ENCODE results near the gene SEMA3D. TPM values are rescaled to one million over a fixed set of nuclear protein-coding genes. Genes with fewer than 3 reads are reported as not detected.
"Not testable (repeated sequence)": the region's sequence is repeated elsewhere in the genome, so short reads cannot be mapped to it uniquely, and the experiment has no call there.

Gene SEMA3D
- polyA plus RNA-seq, 3 donors, result 41.6 to 45.4 (median 43.1) TPM

DNA sequence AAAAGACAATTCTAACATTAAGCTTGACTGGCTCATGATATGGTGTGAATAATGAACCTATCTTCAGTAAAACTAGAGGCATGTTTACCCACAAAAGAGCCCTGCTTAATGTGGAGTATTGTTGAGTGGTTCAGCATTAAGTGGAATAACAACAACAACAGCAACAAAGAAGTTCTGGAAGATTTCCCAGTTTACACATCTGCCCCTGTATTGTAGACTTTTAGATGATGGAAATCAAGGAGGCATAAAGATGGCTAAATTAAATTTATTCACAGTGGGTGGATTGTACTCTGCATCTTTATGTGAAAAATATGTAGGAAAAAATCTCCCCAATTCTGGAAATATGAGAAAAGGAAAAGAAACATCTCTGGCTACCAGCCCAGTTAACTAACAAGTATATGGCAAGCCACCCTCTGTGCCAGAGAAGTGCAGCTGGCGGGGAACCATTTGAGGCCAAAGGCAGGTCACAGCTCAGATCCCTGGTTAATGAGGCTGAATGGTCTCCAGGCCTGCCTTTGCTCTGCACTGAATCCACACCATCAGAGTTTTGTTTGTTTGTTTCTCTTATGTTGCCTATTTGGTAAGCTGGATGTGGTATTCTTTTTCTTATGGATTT is 186.0 kb downstream of the SEMA3D start:
- no peak for DNase-seq (ENCODE audit: low read depth in 3 of 3, low spot score in 2 of 3)

DNA sequence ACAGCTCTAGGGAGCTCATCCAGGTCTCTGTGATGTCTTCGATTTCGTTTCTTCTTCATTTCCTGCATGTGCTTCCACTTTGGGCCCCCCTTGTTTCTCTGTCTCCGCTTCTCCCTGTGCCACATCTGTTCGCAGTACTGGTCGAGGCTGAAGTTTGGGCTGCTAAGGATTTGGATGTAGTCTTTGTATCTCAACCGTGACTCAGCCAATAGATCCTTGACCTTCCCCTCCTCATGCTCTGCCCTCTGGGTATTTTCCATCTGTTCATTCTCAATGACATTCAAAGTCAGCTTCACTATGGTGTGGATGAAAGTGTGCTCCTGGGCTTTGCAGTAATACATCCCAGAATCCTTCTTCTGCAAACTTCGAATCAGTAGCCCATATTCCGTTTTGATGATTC is 187.4 kb downstream of the SEMA3D start:
- no peak for DNase-seq (ENCODE audit: low read depth in 3 of 3, low spot score in 2 of 3)

DNA sequence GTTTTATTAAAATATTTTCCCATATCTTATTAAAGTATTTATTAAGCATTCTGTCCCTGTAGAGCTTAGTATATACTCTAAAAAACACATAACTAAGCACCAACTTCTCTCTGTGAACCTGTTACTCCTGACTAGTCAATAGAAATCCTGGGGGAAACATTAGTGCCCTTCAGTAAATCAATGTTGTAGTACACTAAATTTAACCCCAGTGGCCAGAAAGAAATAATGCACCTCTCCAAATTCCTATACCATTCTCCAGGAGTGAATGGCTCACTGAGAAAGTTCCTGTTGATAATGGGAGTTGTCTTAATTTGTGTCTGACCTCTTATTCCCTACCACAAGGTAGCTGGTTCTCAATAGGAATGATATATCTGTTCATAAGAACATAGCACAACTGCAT is 188.2 kb downstream of the SEMA3D start:
- DNase-seq (ENCODE audit: low read depth in 3 of 3, low spot score in 2 of 3), result no peak

DNA sequence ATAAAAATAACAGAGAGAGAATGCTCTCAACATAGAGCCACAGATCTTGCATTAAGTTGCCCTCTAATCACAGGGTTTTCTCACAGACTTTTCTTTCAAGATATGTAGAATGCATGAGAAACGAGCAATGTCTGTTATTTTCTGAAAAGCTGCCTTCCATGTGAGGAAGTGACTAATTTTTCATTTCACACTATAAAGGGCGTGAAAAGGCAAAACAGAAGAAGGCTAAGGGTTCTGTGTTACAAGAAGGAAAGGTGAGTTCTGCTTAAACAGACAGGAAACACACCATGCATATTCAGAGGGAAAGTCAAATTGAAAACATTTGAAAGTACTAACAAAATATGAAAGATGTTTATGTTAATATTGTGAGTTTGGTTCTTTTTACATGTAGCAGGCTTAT is 189.2 kb downstream of the SEMA3D start:
- DNase-seq (ENCODE audit: low read depth in 3 of 3, low spot score in 2 of 3), result no peak

DNA sequence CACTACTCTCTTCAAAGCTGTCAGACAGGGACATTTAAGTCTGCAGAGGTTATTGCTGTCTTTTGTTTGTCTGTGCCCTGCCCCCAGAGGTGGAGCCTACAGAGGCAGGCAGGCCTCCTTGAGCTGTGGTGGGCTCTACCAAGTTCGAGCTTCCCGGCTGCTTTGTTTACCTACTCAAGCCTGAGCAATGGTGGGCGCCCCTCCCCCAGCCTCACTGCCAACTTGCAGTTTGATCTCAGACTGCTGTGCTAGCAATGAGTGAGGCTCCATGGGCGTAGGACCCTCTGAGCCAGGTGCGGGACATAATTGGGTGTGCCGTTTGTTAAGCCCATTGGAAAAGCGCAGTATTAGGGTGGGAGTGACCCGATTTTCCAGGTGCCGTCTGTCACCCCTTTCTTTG is 193.9 kb downstream of the SEMA3D start:
- not testable (repeated sequence) for DNase-seq (ENCODE audit: low read depth in 3 of 3, low spot score in 2 of 3)

DNA sequence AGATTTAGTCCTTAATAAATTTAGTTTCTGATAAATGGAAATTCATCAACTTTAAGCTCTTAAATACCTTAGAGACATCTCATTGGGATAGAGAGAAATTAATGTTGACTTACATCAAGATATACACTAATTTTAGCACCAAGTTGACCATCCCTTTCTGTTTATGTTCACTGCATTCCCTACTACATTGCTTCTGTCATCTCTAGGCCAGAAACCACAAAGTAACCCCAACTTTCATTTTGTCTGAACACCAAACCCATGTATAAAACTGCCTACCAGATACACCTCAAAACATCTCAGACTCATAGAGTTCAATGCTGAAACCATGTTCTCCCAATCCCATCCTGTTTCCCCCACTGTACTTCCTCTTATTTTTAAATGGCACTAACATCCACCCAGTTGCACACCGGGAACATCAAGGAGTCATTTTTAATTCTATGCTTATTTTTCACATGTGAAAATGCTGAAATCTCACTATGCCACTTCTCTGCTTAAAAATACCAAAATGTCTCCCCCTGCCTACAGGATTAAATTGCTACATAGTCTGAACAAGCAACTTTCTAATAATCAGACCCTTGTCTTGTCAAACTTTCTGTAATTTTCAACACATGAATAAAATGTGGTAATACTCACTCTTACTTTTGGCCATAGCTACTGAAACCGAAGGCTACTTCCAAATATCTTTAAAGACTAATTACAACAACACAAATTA is 201.6 kb downstream of the SEMA3D start:
- DNase-seq (ENCODE audit: low read depth in 3 of 3, low spot score in 2 of 3), result no peak

DNA sequence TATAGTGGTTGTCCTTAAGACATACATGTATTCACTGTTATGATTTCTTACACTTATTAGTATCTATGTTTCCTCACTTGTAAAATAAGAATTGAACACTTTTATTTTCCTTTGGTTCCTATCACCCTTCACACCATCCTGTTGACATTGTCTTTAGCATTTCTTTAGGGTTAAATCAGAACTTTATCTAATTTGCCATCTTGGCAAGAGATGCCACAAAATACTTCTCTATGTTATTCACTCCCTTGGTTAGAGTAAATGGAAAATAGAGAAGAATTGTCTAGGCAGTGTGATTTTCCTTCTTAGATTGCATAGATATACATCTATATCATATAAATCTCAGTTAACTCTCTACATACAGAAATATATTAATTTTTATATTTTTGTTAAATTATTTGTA is 204.7 kb downstream of the SEMA3D start:
- no peak for DNase-seq (ENCODE audit: low read depth in 3 of 3, low spot score in 2 of 3)

DNA sequence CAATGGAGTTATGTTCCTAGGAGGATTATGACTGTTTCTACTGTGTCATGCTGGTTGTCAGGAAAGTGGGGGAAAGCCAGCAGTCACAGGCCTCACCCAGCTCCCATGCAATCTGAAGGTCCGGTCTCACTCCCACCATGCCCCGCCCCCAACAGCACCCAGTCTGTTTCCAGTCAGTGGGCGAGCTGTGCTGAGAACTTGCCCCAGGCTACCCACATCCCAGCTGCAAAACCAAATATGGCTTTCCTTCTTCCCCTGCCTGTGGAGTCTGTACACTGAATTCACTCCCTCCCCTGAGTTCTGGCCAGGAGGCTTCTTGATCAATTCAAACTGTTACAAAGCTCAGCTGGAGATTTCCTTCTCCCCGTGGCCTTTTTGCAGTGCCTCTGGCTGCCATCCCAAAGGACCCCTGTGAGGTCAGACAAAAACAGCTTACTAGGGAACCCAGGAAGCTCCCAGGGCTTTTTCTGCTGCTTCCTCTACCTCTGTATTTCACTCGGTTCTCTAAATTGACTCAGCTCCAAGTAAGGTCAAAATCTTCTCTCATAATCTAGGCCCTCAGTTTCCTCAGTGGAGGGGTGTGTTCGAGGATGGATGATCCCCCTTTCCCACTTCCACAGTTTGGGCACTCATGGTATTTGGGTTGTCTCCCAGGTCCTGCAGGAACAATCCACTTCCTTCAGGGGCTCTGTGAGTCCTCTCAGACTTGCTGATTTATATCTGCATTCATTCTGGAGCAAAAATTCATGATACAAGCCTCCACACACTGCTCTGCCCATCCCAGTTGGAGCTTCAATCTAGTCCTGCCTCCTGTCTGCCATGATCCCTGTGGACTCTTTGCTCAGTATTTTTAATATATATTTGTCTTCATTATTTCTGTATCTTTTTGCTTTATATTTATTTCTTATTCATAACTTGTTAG is 205.5 kb downstream of the SEMA3D start:
- no peak for DNase-seq (ENCODE audit: low read depth in 3 of 3, low spot score in 2 of 3)

DNA sequence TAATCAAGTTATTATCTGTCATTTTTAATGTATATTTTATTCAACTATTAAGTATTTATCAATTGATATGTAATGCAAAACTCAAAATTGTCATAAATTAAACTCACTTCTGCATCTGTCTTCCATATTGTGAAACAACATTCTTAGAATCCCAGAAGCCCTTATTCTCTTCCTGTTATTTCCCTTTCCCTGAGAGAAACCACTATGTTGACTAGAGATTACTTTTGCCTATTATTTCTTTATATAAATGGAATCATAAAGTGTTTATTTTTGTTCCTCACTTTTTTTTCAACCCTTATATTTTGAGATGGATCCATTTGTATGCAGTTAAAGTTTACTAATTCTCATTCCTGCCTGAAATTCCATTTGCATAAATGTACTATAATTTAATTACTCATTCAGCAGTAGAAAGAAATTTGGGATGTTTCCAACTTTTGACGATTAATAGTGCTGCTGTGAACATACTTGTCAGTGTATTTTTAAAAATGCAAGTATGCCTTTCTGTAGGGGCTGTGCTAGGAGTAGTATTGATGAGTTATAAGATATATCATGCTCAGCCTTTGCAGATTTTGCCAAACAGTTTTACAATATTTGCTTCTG is 211.2 kb downstream of the SEMA3D start:
- no peak for DNase-seq (ENCODE audit: low read depth in 3 of 3, low spot score in 2 of 3)

DNA sequence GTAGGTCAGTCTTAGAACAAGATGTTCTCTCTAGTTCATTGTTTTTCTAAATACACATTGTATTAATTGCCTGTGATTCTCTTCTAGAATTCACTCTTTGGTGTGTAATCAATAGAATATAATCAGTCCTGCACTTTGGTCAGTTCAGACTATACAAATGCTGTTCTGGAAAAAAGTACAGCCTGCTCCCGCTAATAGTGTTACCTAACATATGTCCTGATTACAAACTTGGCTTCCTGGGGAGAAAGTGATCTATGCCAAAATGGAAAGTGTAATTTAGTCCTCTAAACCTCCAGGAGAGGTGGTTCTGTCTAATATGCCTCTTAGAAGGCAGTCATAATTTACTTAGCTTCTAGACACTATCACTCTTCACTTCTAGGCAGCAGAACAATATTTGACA is 215.5 kb downstream of the SEMA3D start:
- no peak for DNase-seq (ENCODE audit: low read depth in 3 of 3, low spot score in 2 of 3)

DNA sequence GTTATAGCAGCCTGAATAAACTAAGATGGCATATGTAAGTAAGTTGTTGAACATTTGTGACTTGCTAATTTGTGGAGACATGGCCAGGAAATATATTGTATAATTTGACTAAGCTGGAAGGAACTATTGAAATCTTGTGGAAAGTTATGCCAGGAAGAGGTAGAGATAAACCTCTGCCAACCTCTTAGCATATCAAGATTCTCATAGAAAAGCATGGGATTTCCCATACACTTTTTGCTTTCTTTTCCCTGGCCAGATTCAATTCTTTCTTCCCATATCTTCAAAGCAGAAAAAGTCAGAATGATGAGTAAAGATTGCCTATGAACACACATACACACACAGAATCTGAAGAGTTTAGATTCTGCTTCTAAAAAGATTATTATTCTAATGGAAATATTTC is 216.2 kb downstream of the SEMA3D start:
- no peak for DNase-seq (ENCODE audit: low read depth in 3 of 3, low spot score in 2 of 3)

DNA sequence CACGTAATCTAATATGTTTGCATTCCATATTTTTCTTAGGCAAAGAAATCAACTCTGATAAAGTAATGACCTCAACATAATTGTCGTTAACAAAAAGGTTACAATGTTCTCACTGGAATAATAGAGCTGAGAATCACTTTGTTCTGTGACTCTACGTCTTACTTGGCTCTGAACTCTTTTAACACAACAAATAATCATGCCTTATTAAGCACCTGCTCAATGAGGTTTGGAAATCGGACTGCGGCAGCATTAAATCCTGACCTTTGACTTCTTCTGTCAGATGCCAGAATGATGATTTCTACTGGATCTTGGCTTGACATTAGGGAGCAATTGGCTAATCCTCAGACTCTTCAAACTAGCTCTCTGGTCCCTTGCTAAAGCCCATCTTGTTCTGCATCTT is 233.6 kb downstream of the SEMA3D start:
- DNase-seq (ENCODE audit: low read depth in 3 of 3, low spot score in 2 of 3), result no peak

DNA sequence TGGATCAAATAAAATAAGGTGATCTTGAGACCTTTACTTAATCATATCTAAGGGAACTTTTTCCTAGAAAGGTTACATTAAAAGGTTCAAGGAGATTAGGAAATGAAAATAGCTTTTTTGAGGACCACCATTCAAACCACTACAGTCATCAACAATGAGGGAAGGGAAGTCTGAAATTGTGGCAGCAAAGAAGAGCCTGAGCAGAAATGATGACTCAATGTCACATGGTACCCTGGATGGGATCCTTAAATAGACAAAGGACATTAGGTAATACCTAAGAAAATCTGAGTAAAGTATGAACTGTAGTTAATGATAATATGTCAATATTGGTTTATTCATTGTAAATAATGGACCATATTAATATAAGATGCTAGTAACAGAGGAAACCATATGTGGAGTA is 236.0 kb downstream of the SEMA3D start:
- no peak for DNase-seq (ENCODE audit: low read depth in 3 of 3, low spot score in 2 of 3)

DNA sequence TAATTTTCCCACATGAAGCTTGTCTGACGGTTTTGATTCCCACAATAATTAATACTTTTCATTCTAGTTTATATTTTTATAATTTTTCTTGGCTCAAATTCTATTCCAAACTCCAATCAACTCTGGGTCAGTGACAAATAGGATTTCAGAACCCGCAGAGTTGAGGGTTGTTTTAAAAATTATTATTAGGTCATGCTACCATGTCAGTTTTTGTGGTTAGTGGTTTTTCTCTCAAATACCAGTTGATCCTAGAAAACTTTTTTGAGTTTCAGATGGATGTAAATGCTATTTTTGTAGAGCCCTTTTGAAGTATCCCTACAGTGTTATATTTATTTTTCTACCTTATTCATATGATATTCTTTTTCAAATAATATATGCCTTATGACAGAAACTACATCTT is 237.4 kb downstream of the SEMA3D start:
- DNase-seq (ENCODE audit: low read depth in 3 of 3, low spot score in 2 of 3), result no peak

DNA sequence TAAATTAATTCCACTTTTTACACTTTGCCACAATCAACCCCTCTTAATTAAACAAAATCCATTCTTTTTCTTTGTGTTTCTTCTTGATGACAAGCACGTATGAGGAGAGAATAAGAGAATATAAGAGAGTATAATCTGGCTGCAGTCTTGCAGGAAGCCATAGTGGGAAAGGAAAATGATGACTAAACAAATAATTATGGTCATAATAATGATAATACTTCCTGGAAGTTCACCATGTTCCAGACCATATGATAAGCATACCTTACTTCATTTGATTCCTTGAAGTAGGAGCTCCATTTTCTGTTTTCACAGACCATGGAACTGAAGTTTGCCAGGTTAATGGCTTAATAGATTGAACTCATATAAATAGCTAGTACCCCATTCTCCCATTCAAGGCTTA is 237.8 kb downstream of the SEMA3D start:
- DNase-seq (ENCODE audit: low read depth in 3 of 3, low spot score in 2 of 3), result no peak

DNA sequence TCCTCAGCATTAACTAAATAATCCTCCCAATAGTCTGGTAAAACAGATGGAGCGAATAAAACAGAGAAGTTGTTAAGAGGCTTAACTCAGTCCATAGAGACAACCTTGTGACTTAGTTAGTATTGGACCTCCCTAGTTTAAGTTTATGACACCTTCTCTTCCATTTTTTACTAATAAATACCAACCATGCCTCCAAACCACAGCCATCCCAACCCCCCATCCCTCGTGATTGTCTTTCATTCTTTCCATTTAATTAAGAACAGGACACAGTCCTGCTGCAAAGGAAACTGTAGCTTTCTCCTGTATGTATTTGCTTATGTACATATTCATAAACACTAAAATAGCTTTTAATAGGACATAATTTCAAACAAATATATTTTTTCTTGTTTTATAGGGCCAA is 238.2 kb downstream of the SEMA3D start:
- DNase-seq (ENCODE audit: low read depth in 3 of 3, low spot score in 2 of 3), result no peak

DNA sequence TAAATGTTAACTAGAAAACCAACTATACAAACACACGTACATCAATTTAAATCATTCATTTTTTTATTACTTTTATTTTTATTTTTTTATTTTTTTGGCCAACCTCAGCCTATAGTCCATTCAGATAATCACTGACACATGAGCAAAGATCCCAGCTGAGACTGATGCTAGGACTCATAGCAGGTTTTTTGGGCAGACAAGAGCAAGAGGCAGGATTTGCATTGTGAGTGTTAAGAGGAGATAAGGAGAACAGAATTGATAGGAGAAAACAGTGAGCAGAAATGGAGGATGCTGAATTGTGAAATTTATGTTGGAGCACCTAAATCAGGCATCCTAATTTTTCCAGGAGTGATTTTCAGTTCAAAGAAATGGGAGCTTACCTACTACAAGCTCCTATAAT is 240.3 kb downstream of the SEMA3D start:
- DNase-seq (ENCODE audit: low read depth in 3 of 3, low spot score in 2 of 3), result no peak
